A204.1 (cell line): Measurements from ENCODE around the gene ITGA5.

ENCODE experiments used
- FAIRE-seq: peaks from 2 replicates; lab custom pipeline; 2012; peaks lifted over from hg19 to GRCh38; lab: Jason Lieb, UNC

Gene ITGA5

DNA sequence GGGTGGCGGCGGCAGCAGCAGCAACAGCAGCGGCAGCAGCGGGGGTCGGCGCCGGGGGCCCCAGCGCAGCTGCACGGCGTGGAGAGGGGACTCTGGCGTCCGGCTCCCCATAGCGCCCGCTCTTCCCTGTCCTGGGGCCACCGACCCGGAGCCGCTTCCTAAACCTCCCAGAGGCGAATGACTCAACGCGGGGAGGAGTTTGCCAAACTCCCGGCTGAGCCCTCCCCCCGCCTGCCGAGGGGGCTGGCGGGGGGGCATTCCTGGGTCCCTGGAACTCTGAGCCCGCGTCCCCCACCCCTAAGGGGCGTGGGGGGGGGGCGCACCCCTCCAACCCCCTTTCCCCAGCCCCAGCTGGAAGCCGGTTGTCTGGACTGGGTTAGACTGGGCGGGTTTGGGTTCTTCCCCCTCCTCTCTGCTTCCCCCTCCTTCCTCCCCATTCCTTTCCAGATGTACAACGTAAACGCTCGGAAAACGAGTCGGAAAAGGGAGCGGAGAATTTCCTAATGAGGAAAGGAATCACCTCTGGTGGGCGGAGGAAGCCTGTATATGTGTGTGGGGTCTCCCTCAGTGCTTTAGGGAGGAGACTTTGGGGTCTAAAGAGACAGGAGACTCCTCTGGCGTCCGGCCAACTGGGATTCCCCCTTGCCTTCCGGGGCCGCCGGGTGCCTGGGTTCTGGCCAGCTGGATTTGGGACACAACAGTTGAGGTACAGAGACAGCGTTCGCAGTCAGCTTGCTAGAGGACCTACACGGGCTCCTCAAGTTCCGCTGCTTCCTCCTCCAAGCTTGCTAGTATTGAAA, at the start of gene ITGA5:
ITGA5 (minus strand) TSS at position 179 of the 800 bp plus-strand sequence; CDS start at position 111, 68 bp downstream.
- FAIRE-seq, result no peak

DNA sequence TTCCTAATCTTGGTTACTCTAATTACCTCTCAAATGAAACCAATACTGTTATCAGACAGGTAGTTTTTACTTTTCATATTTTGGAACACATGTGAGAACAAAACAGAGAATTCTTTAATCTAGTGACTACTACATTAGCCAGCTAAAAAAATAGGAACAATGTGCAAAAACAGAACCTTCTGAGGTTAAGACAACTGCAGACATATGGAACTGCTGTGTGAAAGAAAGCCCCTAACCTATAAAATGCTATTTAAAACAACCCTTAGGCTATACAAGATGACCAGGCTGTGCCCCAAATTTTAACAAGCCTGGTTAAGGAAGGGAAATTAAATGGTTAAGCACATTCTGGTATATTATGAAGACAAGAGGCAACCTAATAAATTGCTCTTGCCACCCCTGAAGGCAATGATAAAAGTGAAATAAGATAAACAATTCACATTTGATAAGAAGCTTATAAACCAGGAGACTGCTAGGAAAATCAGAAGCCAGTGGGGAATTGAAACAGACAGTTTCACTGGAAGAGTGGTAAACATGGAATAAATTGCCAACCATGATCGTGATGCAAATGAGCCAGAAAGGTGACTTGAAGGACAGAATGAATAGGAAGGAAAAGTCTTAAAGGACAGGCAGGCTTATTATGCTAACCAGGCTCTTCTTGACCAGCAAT, 46.9 kb upstream of the ITGA5 start:
- FAIRE-seq, result no peak

GRCh38 chr12:54463484-54463883, 44.4 kb upstream of the ITGA5 start:
- no peak for FAIRE-seq

DNA sequence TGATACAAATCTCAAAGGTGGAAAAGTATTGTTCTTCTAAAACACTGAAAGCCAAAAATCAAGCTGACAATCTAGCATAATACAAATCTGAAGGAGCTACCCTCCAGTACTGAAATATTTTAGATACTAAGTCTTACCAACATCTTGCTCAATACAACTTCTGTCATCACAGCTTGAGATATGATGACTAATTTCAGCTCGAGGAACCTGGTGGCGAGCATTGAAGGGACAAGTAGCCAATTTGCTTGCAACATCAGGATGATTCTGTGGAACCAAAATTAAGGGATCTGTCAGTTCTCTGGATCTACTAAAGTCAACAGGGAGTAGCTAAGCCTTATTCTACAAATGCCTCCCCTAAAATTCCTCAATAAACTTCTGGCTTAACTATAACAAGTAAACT, 44.0 kb upstream of the ITGA5 start:
- no peak for FAIRE-seq

DNA sequence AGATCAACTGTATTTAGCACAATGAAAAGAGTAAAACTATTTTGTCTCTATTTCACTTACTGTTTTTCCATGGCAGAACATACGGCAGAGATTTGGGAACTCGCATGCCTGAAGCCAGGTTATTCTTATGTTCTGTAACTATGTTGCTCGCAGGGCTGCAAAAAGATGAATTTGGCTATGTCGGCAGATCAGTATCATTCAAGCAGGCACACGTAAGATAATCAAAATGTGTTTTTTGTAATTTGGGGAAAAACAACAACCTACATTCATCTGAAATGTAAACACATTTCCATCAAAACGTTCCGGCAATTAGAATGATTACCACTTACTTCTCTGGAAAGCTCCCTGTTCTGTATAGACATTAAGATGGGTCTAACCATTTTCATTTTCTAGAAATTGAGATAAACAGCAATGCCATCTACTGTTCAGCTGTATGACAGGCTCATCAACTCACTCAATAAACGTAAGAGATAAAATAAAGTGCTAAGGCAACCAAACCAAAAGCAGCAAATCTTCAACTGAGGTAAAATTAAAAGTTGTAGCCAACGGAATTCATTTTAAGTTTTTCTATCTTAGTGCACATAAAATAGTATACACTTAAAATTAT, 41.4 kb upstream of the ITGA5 start:
- no peak for FAIRE-seq

DNA sequence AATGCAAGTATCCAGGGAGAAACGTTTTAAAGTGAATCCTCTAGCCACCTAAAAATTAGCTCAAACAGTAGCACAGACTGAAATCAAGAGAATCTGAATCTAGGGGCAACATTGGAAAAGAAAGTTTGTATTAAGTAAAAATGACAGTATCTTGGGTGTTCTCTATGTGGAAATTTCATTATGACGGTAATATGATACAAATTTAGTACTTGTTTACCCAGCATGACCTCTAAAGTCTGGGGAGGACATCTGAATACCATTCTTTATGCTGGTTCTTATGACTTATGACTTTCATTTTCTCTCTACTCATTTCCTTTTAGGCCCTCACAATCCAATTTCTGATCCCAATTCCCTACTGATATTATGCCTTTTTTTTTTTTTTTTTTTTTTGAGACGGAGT, 40.3 kb upstream of the ITGA5 start:
- no peak for FAIRE-seq

DNA sequence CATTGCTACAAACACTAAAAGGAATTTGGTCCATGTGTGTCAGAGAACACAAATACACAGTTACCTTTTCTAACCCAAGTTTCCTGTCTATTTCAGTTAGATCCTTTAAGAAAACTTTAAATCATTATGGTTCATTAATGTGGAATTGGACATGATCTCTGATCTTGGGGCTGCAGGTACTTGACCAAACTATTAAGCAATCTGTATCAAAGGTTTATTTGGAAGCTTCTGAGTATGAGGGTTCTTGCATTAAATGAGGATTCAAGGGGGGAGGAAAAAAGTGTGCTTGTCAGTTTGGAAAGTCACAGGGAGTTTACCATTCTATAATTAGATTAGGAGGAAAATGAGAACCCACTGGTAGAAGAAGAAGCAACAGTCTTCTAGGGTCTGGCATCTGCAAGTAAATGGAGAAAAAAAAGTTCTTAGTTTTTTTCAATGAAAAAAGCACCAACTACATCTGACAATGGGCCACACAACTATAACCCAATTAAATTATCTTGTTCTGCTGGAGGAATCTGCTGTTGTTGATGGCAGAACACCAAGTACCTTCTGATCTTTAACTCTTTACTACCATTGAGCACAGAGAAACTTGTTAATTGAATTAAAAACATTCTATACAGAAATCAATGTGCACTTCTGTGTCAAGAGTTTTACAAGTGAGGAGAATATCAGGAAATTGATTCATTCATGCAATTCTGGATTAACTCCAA, 36.8 kb upstream of the ITGA5 start:
- FAIRE-seq, result no peak

- no peak for FAIRE-seq
These were observed 33.6 kb upstream of the ITGA5 start for GRCh38 chr12:54452628-54453027.

GRCh38 chr12:54448344-54448743, 29.3 kb upstream of the ITGA5 start:
- FAIRE-seq, result no peak

DNA sequence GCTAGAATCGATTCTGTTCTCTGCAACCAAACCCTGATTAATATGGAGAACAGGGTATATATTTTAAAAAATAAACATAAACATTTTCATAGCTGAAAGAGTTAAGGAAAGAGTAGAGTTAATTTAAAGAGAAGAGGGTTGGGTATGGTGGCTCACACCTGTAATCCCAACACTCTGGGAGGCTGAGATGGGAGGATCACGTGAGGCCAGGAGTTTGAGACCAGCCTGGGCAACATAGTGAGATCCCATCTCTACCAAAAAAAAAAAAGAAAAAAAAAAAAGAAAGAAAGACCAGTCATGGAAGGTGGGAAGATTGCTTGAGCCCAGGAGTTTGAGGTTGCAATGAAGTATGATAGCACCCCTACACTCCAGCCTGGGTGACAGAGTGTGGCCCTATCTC, 28.9 kb upstream of the ITGA5 start:
- FAIRE-seq, result no peak

GRCh38 chr12:54444206-54444605, 25.1 kb upstream of the ITGA5 start:
- FAIRE-seq, result no peak

DNA sequence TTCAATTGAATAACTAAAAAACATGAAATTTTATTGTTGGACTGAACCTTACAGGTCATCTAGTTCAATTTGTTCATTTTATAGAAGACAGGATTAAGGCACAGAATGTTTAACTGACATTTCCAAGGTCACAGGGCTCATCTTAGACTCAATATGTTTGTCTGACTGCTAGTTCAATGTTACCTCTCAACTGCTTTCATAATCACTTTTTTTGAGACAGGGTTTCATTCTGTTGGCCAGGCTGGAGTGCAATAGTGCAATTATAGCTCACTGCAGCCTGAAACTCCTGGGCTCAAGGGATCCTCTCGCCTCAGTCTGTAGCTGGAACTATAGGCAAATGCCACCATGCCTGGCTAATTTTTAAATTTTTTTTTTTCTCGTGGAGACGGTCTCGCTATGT, 24.4 kb upstream of the ITGA5 start:
- no peak for FAIRE-seq

DNA sequence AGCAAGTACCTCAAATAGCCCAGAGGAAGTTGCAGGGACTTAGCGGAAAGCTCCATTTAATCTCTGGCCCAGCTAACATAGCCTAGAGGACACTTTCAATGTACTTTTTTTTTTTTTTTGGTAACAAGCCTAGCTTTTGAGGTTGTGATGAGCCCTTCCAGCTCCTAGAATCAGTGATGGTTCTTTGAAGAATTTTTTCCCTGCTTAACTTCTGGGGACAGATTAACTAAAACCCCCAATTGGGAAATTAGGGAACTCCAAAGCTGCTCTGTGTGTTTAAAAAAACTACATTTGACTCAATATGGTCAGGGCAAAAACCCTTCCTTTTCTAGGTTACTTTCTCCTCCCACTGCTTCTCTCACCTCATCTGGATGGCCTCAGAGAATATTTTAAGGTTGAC, 23.9 kb upstream of the ITGA5 start:
- FAIRE-seq, result no peak

- FAIRE-seq, result no peak
These were observed 23.0 kb upstream of the ITGA5 start for GRCh38 chr12:54442099-54442498.

DNA sequence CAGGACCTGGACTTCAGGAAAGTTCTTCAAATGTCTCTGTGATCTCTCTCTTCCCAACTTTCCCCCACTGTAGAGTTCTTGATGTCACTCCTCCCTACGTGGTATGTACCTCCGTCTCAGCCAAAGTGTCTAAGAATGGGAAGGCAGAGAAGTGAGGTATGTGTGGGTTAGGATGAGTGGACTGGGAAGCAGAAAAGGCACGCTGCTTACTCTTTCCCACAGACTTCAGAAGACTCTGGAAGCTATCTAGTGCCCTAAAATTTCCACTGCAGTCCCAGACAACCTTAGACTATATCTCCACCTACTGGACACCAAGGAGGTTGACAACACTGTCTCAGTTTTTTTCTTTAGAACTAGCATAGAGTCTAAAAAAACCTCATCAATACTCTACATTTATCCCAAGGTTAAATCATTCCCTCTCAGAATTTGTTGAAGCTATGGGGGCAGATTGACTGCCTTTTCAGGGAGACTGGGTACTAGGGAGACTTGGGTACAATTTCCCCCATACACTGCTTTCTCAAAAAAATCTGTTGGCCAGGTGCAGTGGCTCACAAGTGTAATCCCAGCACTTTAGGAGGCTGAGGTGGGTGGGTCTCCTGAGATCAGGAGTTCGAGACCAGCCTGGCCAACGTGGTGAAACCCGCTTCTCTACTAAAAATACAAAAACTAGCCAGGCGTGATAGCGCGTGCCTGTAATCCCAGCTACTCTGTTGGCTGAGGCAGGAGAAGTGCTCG, 20.6 kb upstream of the ITGA5 start:
- FAIRE-seq, result peak; percentile 89

DNA sequence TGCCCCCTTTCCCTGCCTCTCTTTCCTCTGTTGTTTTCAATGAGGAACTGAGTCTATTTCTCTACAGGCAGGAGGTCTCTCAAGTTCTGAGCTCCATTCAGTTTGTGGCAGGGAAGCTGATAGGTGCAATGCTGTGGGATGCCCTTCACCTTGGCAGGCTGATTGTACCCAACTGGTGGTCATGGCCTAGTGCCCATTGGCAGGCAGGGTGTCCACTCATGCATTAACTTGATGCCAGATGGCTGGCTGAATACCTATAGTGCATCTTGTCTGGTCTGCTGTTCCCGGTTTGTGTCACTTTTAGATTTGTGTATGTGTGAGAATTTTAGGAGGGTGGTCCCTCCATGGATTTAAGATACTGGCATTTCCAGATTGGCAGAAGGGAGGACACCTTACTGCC, 20.0 kb upstream of the ITGA5 start:
- no peak for FAIRE-seq

- no peak for FAIRE-seq
These were observed 19.5 kb upstream of the ITGA5 start for GRCh38 chr12:54438517-54438916.

GRCh38 chr12:54437697-54438096, 18.6 kb upstream of the ITGA5 start:
- FAIRE-seq, result no peak

DNA sequence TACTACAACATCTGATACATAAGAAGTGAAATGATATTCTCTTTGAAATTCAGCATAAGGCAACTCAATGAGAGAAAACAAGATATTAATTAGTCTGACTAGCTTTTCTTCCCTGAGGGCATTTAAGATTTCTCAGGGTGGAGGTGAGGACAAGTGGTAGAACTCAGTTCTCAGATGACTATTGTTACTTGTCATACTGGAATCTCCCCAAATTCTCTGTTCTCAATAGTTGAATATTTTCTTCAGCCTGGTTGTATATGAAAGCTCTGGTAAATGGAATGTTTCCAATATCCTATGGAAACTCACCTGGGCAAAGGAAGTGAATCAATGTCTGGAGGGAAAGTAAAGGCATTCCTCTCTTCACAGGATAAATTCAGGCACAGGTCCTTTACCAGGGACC, 18.2 kb upstream of the ITGA5 start:
- FAIRE-seq, result no peak

DNA sequence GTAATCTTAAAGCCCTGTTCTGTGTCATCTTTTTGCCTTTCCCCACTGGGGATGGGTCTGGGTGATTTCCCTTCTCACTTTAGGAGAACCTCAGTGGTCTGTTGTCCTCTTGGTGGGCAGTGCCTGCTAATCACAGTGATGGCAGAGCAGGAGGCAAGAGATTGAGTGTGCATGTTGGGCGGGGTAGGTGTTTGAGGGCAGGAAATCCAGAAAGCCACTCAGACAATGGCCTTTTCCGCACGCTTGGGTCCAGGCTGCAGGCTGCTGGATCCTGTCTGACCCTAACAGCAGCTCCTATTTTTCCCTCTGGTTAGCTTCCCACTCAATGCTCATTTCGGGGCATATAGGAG, 13.7 kb upstream of the ITGA5 start:
- no peak for FAIRE-seq

DNA sequence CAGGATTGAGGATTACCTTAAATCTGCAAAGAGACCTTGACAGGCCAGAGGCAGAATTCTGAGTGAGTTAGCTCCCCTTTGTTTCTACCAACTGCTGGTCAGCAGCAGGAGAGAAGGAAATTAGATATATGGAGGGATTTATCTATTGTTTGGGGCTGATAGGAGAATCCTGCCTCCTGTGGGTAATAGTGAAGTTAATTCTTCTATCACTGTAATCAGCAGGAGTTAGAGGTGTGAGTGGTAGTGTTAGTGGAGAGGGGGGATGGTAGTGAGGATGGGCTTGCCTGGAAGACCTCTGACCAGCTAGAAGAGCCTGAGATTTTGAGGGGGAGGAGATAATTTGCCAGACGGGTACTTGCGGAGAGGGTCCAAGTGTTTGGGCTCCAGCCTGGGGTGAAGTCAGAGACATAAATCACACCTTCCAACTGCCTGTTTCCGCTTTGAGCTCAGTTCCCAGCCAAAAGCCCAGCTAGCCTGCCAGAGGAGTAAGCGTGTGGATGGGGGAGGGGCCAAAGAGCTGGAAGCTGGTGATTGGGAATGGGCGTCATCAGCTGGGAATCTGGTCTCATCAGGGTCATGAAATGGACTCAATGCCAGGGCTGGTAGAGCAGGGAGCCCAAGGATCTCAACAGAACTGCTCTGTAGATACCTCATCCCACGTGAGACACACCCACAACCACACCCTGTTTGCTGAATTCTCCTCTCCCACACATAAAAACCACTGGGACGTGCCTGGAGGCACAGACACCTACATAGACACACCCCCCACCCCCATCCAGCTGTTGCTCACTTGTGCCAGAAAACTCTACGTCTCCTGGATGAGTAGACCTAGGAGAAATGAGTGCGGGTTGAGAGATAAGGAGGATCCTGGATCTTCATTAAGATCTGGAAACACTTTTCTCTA, 13.1 kb upstream of the ITGA5 start:
- no peak for FAIRE-seq
